K562 (cell line): Measurements from ENCODE around the gene MYH7B. TPM values are rescaled to one million over a fixed set of nuclear protein-coding genes. Genes with fewer than 3 reads are reported as not detected.

Experiments
- ATAC-seq: fragments of 200-7000 bp; cut with Tn5 transposase; 3 replicates; pipeline ENCODE4 v1.9.1; 2020; ENCODE audit warnings: moderate library complexity
- BruUV-seq: library from RNA; stranded (reverse); fragments of 400-500 nt; replicated peaks from 2 replicates; lab custom pipeline; 2021; lab: Mats Ljungman, UMichigan
- CTCF ChIA-PET: fragments of 300-600 bp; formaldehyde crosslinking; extraction: SDS; loops from one replicate; lab custom pipeline; 2021; ENCODE audit warnings: low intra/inter-chr PET ratio; lab: Yijun Ruan, JAX
- POLR2A ChIA-PET: fragments of 300-600, 350-650 bp; sonication (Branson Sonifier 250); formaldehyde crosslinking; extraction: SDS; loops from one replicate; lab custom pipeline; 2021; ENCODE audit warnings: antibody characterized with exemption, inconsistent platforms; lab: Yijun Ruan, JAX
- DNase-seq, 4 experiments: peaks; one replicate each; pipeline versions ENCODE4 v3.0.0 to v3.0.0-alpha.2; 2011 to 2018; ENCODE audit warnings: low spot score in 3 of 4, mixed read lengths in 3 of 4; ENCODE audit errors: extremely low read depth in 1 of 4
- FAIRE-seq: peaks from 2 replicates; lab custom pipeline; 2011; peaks lifted over from hg19 to GRCh38; lab: Jason Lieb, UNC
- H2AFZ ChIP-seq: 2 replicates; pipeline ENCODE4 v1.6.0; 2011; ENCODE audit warnings: low read depth, low read length, control low read depth, inconsistent platforms
- H3K27ac ChIP-seq: fragments of 200-600 bp; 3 replicates; pipeline ENCODE4 v1.8.0; 2011; ENCODE audit warnings: low read depth, mild to moderate bottlenecking, control low read depth, inconsistent platforms, low read length, moderate library complexity, mixed read lengths; ENCODE audit errors: extremely low read depth
- H3K27me3 ChIP-seq, 2 experiments: fragments of 300-600 bp in 1 of 2; 2 replicates in 1 of 2; 3 replicates in 1 of 2; pipeline versions ENCODE4 v1.6.0 to v1.8.0; 2011; ENCODE audit warnings: inconsistent platforms in 2 of 2, low read length in 2 of 2, mild to moderate bottlenecking in 1 of 2, mixed read lengths in 1 of 2, moderate library complexity in 1 of 2; ENCODE audit not compliant: control insufficient read depth in 2 of 2, insufficient read depth in 2 of 2
- H3K36me3 ChIP-seq: fragments of 300-600 bp; 3 replicates; pipeline ENCODE4 v1.8.0; 2011; ENCODE audit warnings: mild to moderate bottlenecking, low read length, inconsistent platforms; ENCODE audit not compliant: control insufficient read depth, insufficient read depth
- H3K4me1 ChIP-seq, 2 experiments: fragments of 200-600 bp in 1 of 2; replicated peaks in 1 of 2; 2 replicates in 1 of 2; 3 replicates in 1 of 2; pipeline versions ENCODE4 v1.5.1 to v1.8.0; 2011; ENCODE audit warnings: inconsistent platforms in 2 of 2, low read length in 2 of 2, mild to moderate bottlenecking in 1 of 2, mixed read lengths in 1 of 2, moderate library complexity in 1 of 2; ENCODE audit not compliant: control insufficient read depth in 2 of 2, insufficient read depth in 2 of 2
- H3K4me2 ChIP-seq: 2 replicates; pipeline ENCODE4 v1.6.1; 2011; ENCODE audit warnings: low read length, control low read depth, inconsistent platforms, mixed read lengths; ENCODE audit not compliant: insufficient read depth
- H3K4me3 ChIP-seq: fragments of 200-600 bp; sonication (generic), shearing (Covaris generic); 2 replicates; pipeline ENCODE4 v1.5.1; 2016; ENCODE audit warnings: control low read depth, inconsistent platforms
- H3K79me2 ChIP-seq: fragments of 200-600 bp; 3 replicates; pipeline ENCODE4 v1.8.0; 2011; ENCODE audit warnings: low read length, inconsistent platforms; ENCODE audit not compliant: control insufficient read depth, insufficient read depth
- H3K9ac ChIP-seq, 2 experiments: 2 replicates each; pipeline versions ENCODE4 v1.6.0 to v1.6.1; 2011; ENCODE audit warnings: low read depth in 2 of 2, low read length in 2 of 2, control low read depth in 1 of 2, inconsistent platforms in 1 of 2, mild to moderate bottlenecking in 1 of 2, mixed read lengths in 1 of 2; ENCODE audit not compliant: insufficient read depth in 1 of 2
- H3K9me1 ChIP-seq: one replicate; pipeline ENCODE4 v1.6.0; 2011; ENCODE audit warnings: inconsistent platforms, mild to moderate bottlenecking, low read length, moderate library complexity; ENCODE audit not compliant: control insufficient read depth, insufficient read depth
- H3K9me3 ChIP-seq: replicated peaks from 2 replicates; pipeline ENCODE4 v1.5.1; 2011; ENCODE audit warnings: low read depth, low read length, inconsistent platforms; ENCODE audit not compliant: control insufficient read depth, insufficient read depth
- H4K20me1 ChIP-seq: replicated peaks from 2 replicates; pipeline ENCODE4 v1.6.1; 2011; ENCODE audit warnings: low read length, inconsistent platforms, mixed read lengths; ENCODE audit not compliant: control insufficient read depth, insufficient read depth
- CBFB ChIP-seq: sonication (generic); formaldehyde crosslinking; IDR thresholded peaks from 2 replicates; pipeline ENCODE4 v1.4.0; 2020; ENCODE audit warnings: mild to moderate bottlenecking, missing genetic modification reagents
- CSDE1 ChIP-seq, 2 experiments: fragments of 450-650 bp; IDR thresholded peaks; 2 replicates each; pipeline ENCODE4 v1.6.1; 2016; ENCODE audit warnings: mild to moderate bottlenecking in 1 of 2
- MAFG ChIP-seq: fragments of 450-650 bp; conservative IDR thresholded peaks from 2 replicates; pipeline ENCODE4 v1.6.1; 2016; ENCODE audit warnings: missing genetic modification characterization, missing compliant biosample characterization
- NFE2 ChIP-seq: IDR thresholded peaks from 2 replicates; pipeline ENCODE4 v1.6.1; 2014; ENCODE audit warnings: antibody characterized with exemption, low read depth
- NR2C2 ChIP-seq, 2 experiments: fragments of 200-800 bp in 1 of 2; sonication (Bioruptor generic) in 1 of 2; sonication (generic) in 1 of 2; formaldehyde crosslinking in 1 of 2; IDR thresholded peaks; 2 replicates each; pipeline versions ENCODE4 v1.6.1 to v1.8.0; 2016 to 2022; ENCODE audit warnings: mild to moderate bottlenecking in 1 of 2, missing compliant biosample characterization in 1 of 2, missing genetic modification characterization in 1 of 2, missing genetic modification reagents in 1 of 2
- POLR2AphosphoS5 ChIP-seq: IDR thresholded peaks from 2 replicates; pipeline ENCODE4 v1.6.1; 2011; ENCODE audit warnings: mild to moderate bottlenecking, low read depth, low read length, moderate library complexity; ENCODE audit not compliant: control insufficient read depth, insufficient read depth
- POLR2H ChIP-seq: IDR thresholded peaks from 2 replicates; pipeline ENCODE4 v1.6.1; 2016; ENCODE audit warnings: missing genetic modification characterization, low read depth, mild to moderate bottlenecking, control low read depth, missing compliant biosample characterization, moderate library complexity
- PTRF ChIP-seq: fragments of 450-650 bp; IDR thresholded peaks from 2 replicates; pipeline ENCODE4 v1.6.1; 2016; ENCODE audit warnings: mild to moderate bottlenecking, missing genetic modification characterization, missing compliant biosample characterization
- RBBP5 ChIP-seq: fragments of 200-600 bp; sonication (generic); IDR thresholded peaks from 2 replicates; pipeline ENCODE4 v1.6.1; 2012; ENCODE audit warnings: borderline replicate concordance, mild to moderate bottlenecking, low read length, control low read depth, inconsistent platforms; ENCODE audit not compliant: insufficient read depth, poor library complexity, severe bottlenecking
- RBM22 ChIP-seq: fragments of 200-400 bp; formaldehyde crosslinking; IDR thresholded peaks from 2 replicates; pipeline ENCODE4 v1.6.1; 2018; ENCODE audit warnings: low read length, low read depth; ENCODE audit not compliant: poor library complexity, severe bottlenecking
- SLC30A9 ChIP-seq: fragments of 250-450 bp; sonication (Bioruptor Pico); IDR thresholded peaks from 2 replicates; pipeline ENCODE4 v1.8.0; 2022; ENCODE audit warnings: mild to moderate bottlenecking, moderate library complexity
- ZBTB7A ChIP-seq: IDR thresholded peaks from 2 replicates; pipeline ENCODE4 v1.6.1; 2011; ENCODE audit warnings: low read depth, mild to moderate bottlenecking, low read length, moderate library complexity, borderline replicate concordance; ENCODE audit not compliant: control insufficient read depth
- ZNF408 ChIP-seq: fragments of 250-450 bp; sonication (Bioruptor Pico); IDR thresholded peaks from 2 replicates; pipeline ENCODE4 v1.4.0; 2020; ENCODE audit warnings: low read depth, mild to moderate bottlenecking, moderate library complexity
- WGBS: fragments of 100-300 bp; shearing (Covaris generic); methylation state at CpG from one replicate; pipeline ENCODE4 v1.1.6; 2016; ENCODE audit warnings: low coverage, mixed read lengths; ENCODE audit not compliant: insufficient coverage; ENCODE audit errors: missing lambda C conversion rate; 5-methylcytosine and 5-hydroxymethylcytosine counted together
- in situ Hi-C: fragments of 300-500 bp; cut with MboI; formaldehyde crosslinking; loops from 4 replicates; pipeline ENCODE4 v1.15.0; 2018; ENCODE audit warnings: inconsistent platforms, mixed read lengths
- intact Hi-C: fragments of 100-400 bp; cut with micrococcal nuclease; formaldehyde crosslinking; loops from 2 replicates; pipeline ENCODE4 v1.14.2; 2022
- polyA plus RNA-seq, 8 experiments: library from polyadenylated mRNA; depleted of rRNA in 4 of 8; stranded (reverse) in 5 of 8; unstranded in 3 of 8; fragments of >200 nt; fragmentation: Nextera tagmentation in 2 of 8; fragmentation: Illumina TruSeq in 1 of 8; extraction: Ambion mirVana in 2 of 8; extraction: Trizol in 1 of 8; gene quantifications; 2 replicates each; pipeline versions ENCODE4 v1.2.1 to v1.2.3, GENCODE V29; 2011 to 2014; ENCODE audit warnings: inconsistent platforms in 1 of 8, missing spikeins in 1 of 8
- total RNA-seq, 7 experiments: library from RNA; depleted of rRNA in 6 of 7; stranded (reverse); fragments of >200 nt in 6 of 7; fragmentation: Illumina TruSeq in 2 of 7; extraction: Trizol in 2 of 7; gene quantifications; 2 replicates each; pipeline versions ENCODE4 v1.2.1 to v1.2.3, GENCODE V29; 2011 to 2021; ENCODE audit warnings: low replicate concordance in 1 of 7
- TF ChIP-seq, protein P1 (sequence below): sonication (generic); formaldehyde crosslinking; IDR thresholded peaks from 2 replicates; pipeline ENCODE4 v1.9.0; 2022; ENCODE audit warnings: mild to moderate bottlenecking, missing genetic modification reagents
- TF ChIP-seq, protein P2 (sequence below): fragments of 450-650 bp; IDR thresholded peaks from 2 replicates; pipeline ENCODE4 v1.7.0; 2016; ENCODE audit warnings: borderline replicate concordance
- TF ChIP-seq, protein P3 (sequence below): fragments of 450-650 bp; formaldehyde crosslinking; IDR thresholded peaks from 2 replicates; pipeline ENCODE4 v1.4.0; 2020; ENCODE audit warnings: mild to moderate bottlenecking, mixed read lengths
- TF ChIP-seq, protein P4 (sequence below): sonication (generic); formaldehyde crosslinking; IDR thresholded peaks from 2 replicates; pipeline ENCODE4 v1.8.0; 2022; ENCODE audit warnings: mild to moderate bottlenecking, missing genetic modification reagents

Gene MYH7B
- total and polyA plus RNA-seq, 9 of the 15 experiments (the other 6 are each of a cell fraction or from before 2014, with no cell fraction given) = 0.07 to 0.34 (median 0.13) TPM; not detected in 3

DNA sequence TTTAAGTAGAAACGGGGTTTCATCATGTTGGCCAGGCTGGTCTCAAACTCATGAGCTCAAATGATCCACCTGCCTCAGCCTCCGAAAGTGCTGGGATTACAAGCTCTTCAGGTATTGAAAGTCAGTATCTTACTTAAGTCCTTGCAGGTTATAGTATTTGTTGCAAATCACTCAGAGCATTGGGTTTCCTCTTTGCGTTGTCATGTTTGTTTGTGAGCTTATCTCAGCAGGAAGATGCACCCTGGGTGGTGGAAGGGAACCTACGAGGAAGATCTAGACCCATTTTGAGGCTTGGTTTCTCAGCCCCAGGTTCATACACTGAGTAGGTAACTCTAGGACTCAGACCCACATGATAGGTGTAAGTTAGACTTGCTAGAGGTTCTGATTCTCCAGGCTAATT, 18.6 kb downstream of the MYH7B start (continued):
- peak; percentile 55; the same call in 1 of the 2 replicates for TF ChIP-seq NFE2
- TF ChIP-seq ZNF408 (CRISPR knock-in tag) = no peak
- peak; percentile 53 for TF ChIP-seq MAFG (tag)
- TF ChIP-seq, protein P1, sequence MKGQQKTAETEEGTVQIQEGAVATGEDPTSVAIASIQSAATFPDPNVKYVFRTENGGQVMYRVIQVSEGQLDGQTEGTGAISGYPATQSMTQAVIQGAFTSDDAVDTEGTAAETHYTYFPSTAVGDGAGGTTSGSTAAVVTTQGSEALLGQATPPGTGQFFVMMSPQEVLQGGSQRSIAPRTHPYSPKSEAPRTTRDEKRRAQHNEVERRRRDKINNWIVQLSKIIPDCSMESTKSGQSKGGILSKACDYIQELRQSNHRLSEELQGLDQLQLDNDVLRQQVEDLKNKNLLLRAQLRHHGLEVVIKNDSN (CRISPR knock-in tag) = no peak
- TF ChIP-seq SLC30A9 = no peak

DNA sequence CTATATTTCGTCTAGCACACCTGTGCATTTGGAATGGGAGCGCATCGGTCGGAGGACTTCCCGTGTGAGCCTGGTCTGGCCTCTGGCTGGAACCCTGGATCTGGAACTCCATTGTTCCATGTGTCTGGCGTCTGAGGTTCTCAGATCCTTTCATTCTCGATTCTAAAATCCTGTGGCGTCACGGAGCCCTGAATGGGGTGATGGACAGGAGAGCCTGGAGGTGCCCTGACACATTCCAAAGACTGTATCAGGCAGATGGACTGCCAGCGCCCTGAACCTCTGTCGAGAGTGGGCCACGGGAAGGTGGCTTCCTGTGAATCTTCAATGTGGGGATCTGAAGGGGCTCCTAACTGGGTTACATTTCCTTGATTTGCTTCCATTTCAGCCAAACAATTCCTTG, 20.6 kb downstream of the MYH7B start:
- Histone ChIP-seq H3K79me2 (no peaks in the 10 kb centered on the region), H3K4me2 (no peak overlapping the region), H3K4me3 (no peak overlapping the region), H2AFZ (peak overlapping the region; percentile 48; the same call in 1 of the 2 replicates), H4K20me1 (no peaks in the 10 kb centered on the region), H3K9ac (no peak overlapping the region), H3K36me3 (no peaks in the 10 kb centered on the region), H3K9me1 (peaks cover 3% of the 10 kb centered on the region), H3K27ac (no peak overlapping the region), H3K9me3 (no peaks in the 10 kb centered on the region), H3K27me3 (no peaks in the 10 kb centered on the region), H3K4me1 (peaks cover 30% of the 10 kb centered on the region in 2 experiments; a peak in 4 of 5 replicates)
- DNase-seq (no peak), FAIRE-seq (no peak), ATAC-seq (no peak)
- in situ Hi-C loops (no loop called here), intact Hi-C loops (no loop called here)
- ChIA-PET POLR2A (no interaction called here), CTCF (no interaction called here)
- WGBS = 47% methylated on average over 12 of the region's 12 CpGs
- TF ChIP-seq, protein P2, sequence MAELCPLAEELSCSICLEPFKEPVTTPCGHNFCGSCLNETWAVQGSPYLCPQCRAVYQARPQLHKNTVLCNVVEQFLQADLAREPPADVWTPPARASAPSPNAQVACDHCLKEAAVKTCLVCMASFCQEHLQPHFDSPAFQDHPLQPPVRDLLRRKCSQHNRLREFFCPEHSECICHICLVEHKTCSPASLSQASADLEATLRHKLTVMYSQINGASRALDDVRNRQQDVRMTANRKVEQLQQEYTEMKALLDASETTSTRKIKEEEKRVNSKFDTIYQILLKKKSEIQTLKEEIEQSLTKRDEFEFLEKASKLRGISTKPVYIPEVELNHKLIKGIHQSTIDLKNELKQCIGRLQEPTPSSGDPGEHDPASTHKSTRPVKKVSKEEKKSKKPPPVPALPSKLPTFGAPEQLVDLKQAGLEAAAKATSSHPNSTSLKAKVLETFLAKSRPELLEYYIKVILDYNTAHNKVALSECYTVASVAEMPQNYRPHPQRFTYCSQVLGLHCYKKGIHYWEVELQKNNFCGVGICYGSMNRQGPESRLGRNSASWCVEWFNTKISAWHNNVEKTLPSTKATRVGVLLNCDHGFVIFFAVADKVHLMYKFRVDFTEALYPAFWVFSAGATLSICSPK = no peak
- no peak for TF ChIP-seq POLR2H (tag)
- no peak for TF ChIP-seq POLR2AphosphoS5
- no peak for TF ChIP-seq RBBP5
- no peak for TF ChIP-seq ZBTB7A
- TF ChIP-seq PTRF (tag) = no peak
- no peak for TF ChIP-seq RBM22
- no peak for TF ChIP-seq CBFB (CRISPR knock-in tag)
- TF ChIP-seq, protein P3, sequence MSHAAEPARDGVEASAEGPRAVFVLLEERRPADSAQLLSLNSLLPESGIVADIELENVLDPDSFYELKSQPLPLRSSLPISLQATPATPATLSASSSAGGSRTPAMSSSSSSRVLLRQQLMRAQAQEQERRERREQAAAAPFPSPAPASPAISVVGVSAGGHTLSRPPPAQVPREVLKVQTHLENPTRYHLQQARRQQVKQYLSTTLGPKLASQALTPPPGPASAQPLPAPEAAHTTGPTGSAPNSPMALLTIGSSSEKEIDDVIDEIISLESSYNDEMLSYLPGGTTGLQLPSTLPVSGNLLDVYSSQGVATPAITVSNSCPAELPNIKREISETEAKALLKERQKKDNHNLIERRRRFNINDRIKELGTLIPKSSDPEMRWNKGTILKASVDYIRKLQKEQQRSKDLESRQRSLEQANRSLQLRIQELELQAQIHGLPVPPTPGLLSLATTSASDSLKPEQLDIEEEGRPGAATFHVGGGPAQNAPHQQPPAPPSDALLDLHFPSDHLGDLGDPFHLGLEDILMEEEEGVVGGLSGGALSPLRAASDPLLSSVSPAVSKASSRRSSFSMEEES (CRISPR knock-in tag) = no peak
- TF ChIP-seq, protein P4, sequence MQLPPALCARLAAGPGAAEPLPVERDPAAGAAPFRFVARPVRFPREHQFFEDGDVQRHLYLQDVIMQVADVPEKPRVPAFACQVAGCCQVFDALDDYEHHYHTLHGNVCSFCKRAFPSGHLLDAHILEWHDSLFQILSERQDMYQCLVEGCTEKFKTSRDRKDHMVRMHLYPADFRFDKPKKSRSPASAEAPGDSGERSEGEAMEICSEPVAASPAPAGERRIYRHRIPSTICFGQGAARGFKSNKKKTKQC (CRISPR knock-in tag) = no peak
- TF ChIP-seq NR2C2 (CRISPR knock-in tag; IDR thresholded peaks at IDR 0.05) = no peak
- no peak for TF ChIP-seq NR2C2 (tag; IDR thresholded peaks at IDR 0.05)
- no peak for TF ChIP-seq CSDE1 (IDR thresholded peaks at IDR 0.05)
- BruUV-seq = no TSS peak
